HCT116 (cell line): ENCODE results near the gene HOXA13. TPM values are rescaled to one million over a fixed set of nuclear protein-coding genes. Genes with fewer than 3 reads are reported as not detected.

ENCODE experiments used
- ATAC-seq: fragments of 200-7000 bp; cut with Tn5 transposase; 2 replicates; pipeline ENCODE4 v1.9.1; 2020; ENCODE audit warnings: mild to moderate bottlenecking, moderate library complexity
- BruUV-seq: library from RNA; stranded (reverse); fragments of 400-500 nt; replicated peaks from 2 replicates; lab custom pipeline; 2021; lab: Mats Ljungman, UMichigan
- CTCF ChIA-PET: fragments of 300-600 bp; sonication (Branson Sonifier 250); formaldehyde crosslinking; loops from one replicate; lab custom pipeline; 2021; ENCODE audit warnings: antibody characterized with exemption; lab: Charles Lee
- POLR2A ChIA-PET: fragments of 300-600, 350-600 bp; sonication (Branson Sonifier 250); formaldehyde crosslinking; loops from one replicate; lab custom pipeline; 2021; ENCODE audit warnings: antibody characterized with exemption; lab: Charles Lee
- RAD21 ChIA-PET, 2 experiments: fragments of 300-600 bp; sonication (Branson Sonifier 250); formaldehyde crosslinking; loops; one replicate each; lab custom pipeline; 2023; ENCODE audit warnings: low total read pairs in 2 of 2; ENCODE audit not compliant: uncharacterized antibody in 2 of 2, unreplicated experiment in 2 of 2, low non-redundant PET in 1 of 2; lab: Charles Lee
- DNase-seq: peaks from one replicate; pipeline ENCODE4 v3.0.0-alpha.2; 2010; ENCODE audit warnings: low read depth, low spot score
- H2AFZ ChIP-seq: fragments of 200-600 bp; shearing (Covaris generic), sonication (generic); 2 replicates; pipeline ENCODE4 v1.6.1; 2017; ENCODE audit warnings: low read depth, mixed run types, mixed read lengths, antibody characterized with exemption, low read length; ENCODE audit not compliant: poor library complexity, severe bottlenecking
- H3K27ac ChIP-seq: 2 replicates; pipeline ENCODE4 v1.5.1; 2012; ENCODE audit warnings: low read depth, low read length
- H3K27me3 ChIP-seq: fragments of 200-600 bp; sonication (generic); 2 replicates; pipeline ENCODE4 v1.6.1; 2016; ENCODE audit warnings: mixed run types, low read length, mixed read lengths; ENCODE audit not compliant: insufficient read depth
- H3K36me3 ChIP-seq, 2 experiments: fragments of 200-500 bp in 1 of 2; fragments of 200-600 bp in 1 of 2; sonication (Bioruptor generic) in 1 of 2; sonication (generic) in 1 of 2; 2 replicates each; pipeline versions ENCODE4 v1.5.1 to v1.6.1; 2014 to 2016; ENCODE audit warnings: low read length in 2 of 2, inconsistent platforms in 1 of 2, mixed read lengths in 1 of 2, mixed run types in 1 of 2; ENCODE audit not compliant: insufficient read depth in 2 of 2, control insufficient read depth in 1 of 2
- H3K4me1 ChIP-seq, 2 experiments: fragments of 200-600 bp in 1 of 2; sonication (generic) in 1 of 2; 2 replicates each; pipeline versions ENCODE4 v1.5.1 to v1.6.1; 2012 to 2017; ENCODE audit warnings: low read length in 2 of 2, inconsistent platforms in 1 of 2, mild to moderate bottlenecking in 1 of 2, mixed read lengths in 1 of 2, mixed run types in 1 of 2, moderate library complexity in 1 of 2; ENCODE audit not compliant: insufficient read depth in 2 of 2, control insufficient read depth in 1 of 2
- H3K4me2 ChIP-seq: fragments of 200-600 bp; sonication (generic); 2 replicates; pipeline ENCODE4 v1.6.1; 2017; ENCODE audit warnings: mixed run types, low read length, mixed read lengths
- H3K4me3 ChIP-seq, 2 experiments: fragments of 200-600 bp in 1 of 2; sonication (generic) in 1 of 2; replicated peaks in 1 of 2; 2 replicates each; pipeline ENCODE4 v1.5.1; 2011 to 2016; ENCODE audit warnings: low read length in 2 of 2, control low read depth in 1 of 2, low read depth in 1 of 2, mild to moderate bottlenecking in 1 of 2, mixed read lengths in 1 of 2, mixed run types in 1 of 2
- H3K79me2 ChIP-seq: fragments of 200-600 bp; sonication (generic); 2 replicates; pipeline ENCODE4 v1.6.1; 2017; ENCODE audit warnings: mild to moderate bottlenecking, mixed run types, low read length, moderate library complexity, mixed read lengths; ENCODE audit not compliant: insufficient read depth
- H3K9ac ChIP-seq: fragments of 200-600 bp; sonication (generic); 2 replicates; pipeline ENCODE4 v1.6.1; 2016; ENCODE audit warnings: low read length, mixed read lengths
- H3K9me2 ChIP-seq: fragments of 200-600 bp; sonication (generic), shearing (Covaris generic); 2 replicates; pipeline ENCODE4 v1.6.1; 2017; ENCODE audit warnings: mixed run types, mild to moderate bottlenecking, moderate library complexity; ENCODE audit not compliant: insufficient read depth
- H3K9me3 ChIP-seq, 2 experiments: fragments of 200-500 bp in 1 of 2; fragments of 200-600 bp in 1 of 2; sonication (Bioruptor generic) in 1 of 2; sonication (generic) in 1 of 2; 2 replicates each; pipeline ENCODE4 v1.6.1; 2014 to 2017; ENCODE audit warnings: low read length in 2 of 2, mixed read lengths in 2 of 2, inconsistent platforms in 1 of 2, low read depth in 1 of 2, mild to moderate bottlenecking in 1 of 2, mixed run types in 1 of 2, moderate library complexity in 1 of 2; ENCODE audit not compliant: control insufficient read depth in 1 of 2, insufficient read depth in 1 of 2
- H4K20me1 ChIP-seq: fragments of 200-600 bp; sonication (generic), shearing (Covaris generic); 2 replicates; pipeline ENCODE4 v1.6.1; 2017; ENCODE audit warnings: mixed run types, mild to moderate bottlenecking, moderate library complexity; ENCODE audit not compliant: insufficient read depth
- CBX3 ChIP-seq: IDR thresholded peaks from 2 replicates; pipeline ENCODE4 v1.6.1; 2012; ENCODE audit warnings: low read depth
- EZH2 ChIP-seq: fragments of 200-600 bp; sonication (generic); IDR thresholded peaks from 2 replicates; pipeline ENCODE4 v1.6.1; 2017; ENCODE audit warnings: antibody characterized with exemption, mixed run types
- EZH2phosphoT487 ChIP-seq: fragments of 200-600 bp; IDR thresholded peaks from 2 replicates; pipeline ENCODE4 v1.6.1; 2018; ENCODE audit warnings: antibody characterized with exemption, borderline replicate concordance
- FOSL1 ChIP-seq: IDR thresholded peaks from 2 replicates; pipeline ENCODE4 v1.6.1; 2012; ENCODE audit warnings: low read depth
- POLR2A ChIP-seq: IDR thresholded peaks from 2 replicates; pipeline ENCODE4 v1.7.0; 2011; ENCODE audit warnings: borderline replicate concordance; ENCODE audit not compliant: insufficient read depth, insufficient read length; ENCODE audit errors: extremely low read depth
- YY1 ChIP-seq: IDR thresholded peaks from 2 replicates; pipeline ENCODE4 v1.6.1; 2011; ENCODE audit warnings: low read length, low read depth, moderate library complexity, mild to moderate bottlenecking; ENCODE audit not compliant: insufficient replicate concordance; ENCODE audit errors: extremely low read depth
- ZNF274 ChIP-seq: fragments of 200-500 bp; sonication (Bioruptor generic); IDR thresholded peaks from 2 replicates; pipeline ENCODE4 v1.6.1; 2014; ENCODE audit warnings: mild to moderate bottlenecking, low read depth, low read length, inconsistent platforms
- intact Hi-C: fragments of 100-400 bp; cut with micrococcal nuclease; formaldehyde crosslinking; loops from 2 replicates; pipeline ENCODE4 v1.10.0; 2022
- total RNA-seq: library from RNA; stranded (reverse); gene quantifications from one replicate; pipeline ENCODE4 v1.2.1, GENCODE V29; 2021; ENCODE audit not compliant: unreplicated experiment
- TF ChIP-seq, protein P1 (sequence below): IDR thresholded peaks from 2 replicates; pipeline ENCODE4 v1.6.1; 2012
- TF ChIP-seq, protein P2 (sequence below): IDR thresholded peaks from 2 replicates; pipeline ENCODE4 v1.6.1; 2012; ENCODE audit warnings: low read depth

HOXA13 gene
- total RNA-seq, 1 experiment from 2014 or later, result 3.6 TPM

DNA sequence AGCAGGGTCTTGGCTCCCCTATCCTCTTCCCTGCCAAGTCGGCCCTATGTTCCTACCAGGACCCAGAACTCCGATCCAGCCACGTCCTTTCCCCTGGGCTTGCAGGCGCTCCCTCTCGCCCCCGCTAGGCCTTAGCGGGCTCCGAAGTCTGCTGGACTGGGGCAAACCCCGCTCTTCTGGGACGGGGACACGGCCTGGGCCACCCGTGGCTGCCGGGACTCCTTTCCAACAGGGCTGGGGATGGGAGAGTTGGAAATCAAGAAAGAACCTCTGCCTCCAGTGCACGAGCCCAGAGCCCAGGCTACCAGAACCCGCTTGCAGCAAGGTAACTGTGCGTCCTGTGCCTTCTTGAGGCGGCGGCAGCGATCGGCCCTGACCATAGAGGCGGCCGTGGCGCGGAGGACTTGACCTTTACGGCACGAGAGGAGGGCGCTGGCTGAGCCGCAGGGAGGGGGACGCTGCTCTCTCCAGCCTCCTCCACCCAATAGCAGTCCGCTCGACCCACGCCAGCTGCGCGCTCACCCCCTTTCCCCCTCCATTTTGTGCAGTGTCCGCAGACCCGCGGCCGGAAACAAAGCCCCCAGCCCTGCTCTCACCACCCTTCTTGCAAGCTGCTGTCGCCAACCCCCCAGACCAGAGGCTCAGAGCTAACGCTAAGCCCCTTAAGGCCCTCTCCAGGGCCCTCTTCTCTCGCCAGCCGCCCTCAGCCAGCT lies 7.9 kb downstream of the HOXA13 start:
- no peaks in the 10 kb centered on the region for H4K20me1 ChIP-seq

More for the DNA sequence above, 7.9 kb downstream of the HOXA13 start:
- H3K27ac ChIP-seq, result no peak overlapping the region
- no TSS peak for BruUV-seq
- H2AFZ ChIP-seq, result no peak overlapping the region
- H3K4me1 ChIP-seq, result no peaks in the 10 kb centered on the region
- no peak for DNase-seq
- no peaks in the 10 kb centered on the region for H3K79me2 ChIP-seq
- ChIA-PET CTCF (interaction anchor here (0.9 kb wide), 1 partner anchor 12 kb away, joined by 3 read pairs; no protein-coding TSS in a partner anchor), RAD21 (no interaction called here), POLR2A (no interaction called here)
- H3K9me3 ChIP-seq, result no peaks in the 10 kb centered on the region
- H3K4me2 ChIP-seq, result no peak overlapping the region
- H3K36me3 ChIP-seq, result no peaks in the 10 kb centered on the region
- ATAC-seq, result no peak
- intact Hi-C loops, result loop anchor here (10.0 kb wide), 2 partner anchors 553 to 1433 kb away; partner anchors contain the start of gene TAX1BP1
- TF ChIP-seq, protein P1, sequence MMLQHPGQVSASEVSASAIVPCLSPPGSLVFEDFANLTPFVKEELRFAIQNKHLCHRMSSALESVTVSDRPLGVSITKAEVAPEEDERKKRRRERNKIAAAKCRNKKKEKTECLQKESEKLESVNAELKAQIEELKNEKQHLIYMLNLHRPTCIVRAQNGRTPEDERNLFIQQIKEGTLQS, result no peak
- TF ChIP-seq EZH2 (no peak), CBX3 (no peak), YY1 (no peak), EZH2phosphoT487 (no peak), FOSL1 (no peak), ZNF274 (no peak), POLR2A (no peak)
- TF ChIP-seq, protein P2, sequence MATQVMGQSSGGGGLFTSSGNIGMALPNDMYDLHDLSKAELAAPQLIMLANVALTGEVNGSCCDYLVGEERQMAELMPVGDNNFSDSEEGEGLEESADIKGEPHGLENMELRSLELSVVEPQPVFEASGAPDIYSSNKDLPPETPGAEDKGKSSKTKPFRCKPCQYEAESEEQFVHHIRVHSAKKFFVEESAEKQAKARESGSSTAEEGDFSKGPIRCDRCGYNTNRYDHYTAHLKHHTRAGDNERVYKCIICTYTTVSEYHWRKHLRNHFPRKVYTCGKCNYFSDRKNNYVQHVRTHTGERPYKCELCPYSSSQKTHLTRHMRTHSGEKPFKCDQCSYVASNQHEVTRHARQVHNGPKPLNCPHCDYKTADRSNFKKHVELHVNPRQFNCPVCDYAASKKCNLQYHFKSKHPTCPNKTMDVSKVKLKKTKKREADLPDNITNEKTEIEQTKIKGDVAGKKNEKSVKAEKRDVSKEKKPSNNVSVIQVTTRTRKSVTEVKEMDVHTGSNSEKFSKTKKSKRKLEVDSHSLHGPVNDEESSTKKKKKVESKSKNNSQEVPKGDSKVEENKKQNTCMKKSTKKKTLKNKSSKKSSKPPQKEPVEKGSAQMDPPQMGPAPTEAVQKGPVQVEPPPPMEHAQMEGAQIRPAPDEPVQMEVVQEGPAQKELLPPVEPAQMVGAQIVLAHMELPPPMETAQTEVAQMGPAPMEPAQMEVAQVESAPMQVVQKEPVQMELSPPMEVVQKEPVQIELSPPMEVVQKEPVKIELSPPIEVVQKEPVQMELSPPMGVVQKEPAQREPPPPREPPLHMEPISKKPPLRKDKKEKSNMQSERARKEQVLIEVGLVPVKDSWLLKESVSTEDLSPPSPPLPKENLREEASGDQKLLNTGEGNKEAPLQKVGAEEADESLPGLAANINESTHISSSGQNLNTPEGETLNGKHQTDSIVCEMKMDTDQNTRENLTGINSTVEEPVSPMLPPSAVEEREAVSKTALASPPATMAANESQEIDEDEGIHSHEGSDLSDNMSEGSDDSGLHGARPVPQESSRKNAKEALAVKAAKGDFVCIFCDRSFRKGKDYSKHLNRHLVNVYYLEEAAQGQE, result no peak
- no peaks in the 10 kb centered on the region for H3K27me3 ChIP-seq
- no peaks in the 10 kb centered on the region for H3K9me2 ChIP-seq
- no peak overlapping the region for H3K9ac ChIP-seq
- no peak overlapping the region for H3K4me3 ChIP-seq
